ENCODE measurements around the gene TPI1. TPM values are rescaled to one million over a fixed set of nuclear protein-coding genes. Genes with fewer than 3 reads are reported as not detected.

The TPI1 gene
- total and polyA plus RNA-seq, 2 donors (not counting 3 experiments of a cell fraction or from before 2014, with no cell fraction given), result 643 to 1,816 TPM

DNA sequence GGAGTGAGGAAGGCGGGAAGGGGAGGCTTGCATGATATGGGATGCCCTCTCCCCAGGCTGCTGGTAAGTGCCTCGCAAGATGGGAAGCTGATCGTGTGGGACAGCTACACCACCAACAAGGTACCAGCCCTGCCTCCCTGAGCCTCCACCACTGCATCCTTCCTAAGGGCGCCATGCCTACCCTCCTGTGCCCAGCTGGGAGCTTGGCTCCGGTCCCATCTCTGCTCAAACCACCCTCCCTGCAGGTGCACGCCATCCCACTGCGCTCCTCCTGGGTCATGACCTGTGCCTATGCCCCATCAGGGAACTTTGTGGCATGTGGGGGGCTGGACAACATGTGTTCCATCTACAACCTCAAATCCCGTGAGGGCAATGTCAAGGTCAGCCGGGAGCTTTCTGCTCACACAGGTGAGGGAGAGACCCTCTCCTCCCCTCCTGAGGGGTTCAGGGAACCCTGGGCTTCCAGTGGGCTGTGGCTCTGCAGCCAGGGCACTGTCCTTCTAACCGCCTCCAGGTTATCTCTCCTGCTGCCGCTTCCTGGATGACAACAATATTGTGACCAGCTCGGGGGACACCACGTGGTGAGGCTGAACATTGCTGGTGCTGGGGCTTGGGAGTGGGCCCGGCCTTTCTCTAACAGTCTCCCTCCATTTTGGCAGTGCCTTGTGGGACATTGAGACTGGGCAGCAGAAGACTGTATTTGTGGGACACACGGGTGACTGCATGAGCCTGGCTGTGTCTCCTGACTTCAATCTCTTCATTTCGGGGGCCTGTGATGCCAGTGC is 24.0 kb upstream of the TPI1 start:
- Histone ChIP-seq H3K9me3 (replicated peaks; ENCODE audit: control insufficient read depth, insufficient read depth, low read length) (no peaks in the 10 kb centered on the region), H3K27me3 (ENCODE audit: control insufficient read depth in 2 of 2, insufficient read depth in 2 of 2, low read length in 2 of 2) (no peaks in the 10 kb centered on the region), H3K4me1 (ENCODE audit: control insufficient read depth, extremely low read depth, insufficient read depth, low read length) (no peaks in the 10 kb centered on the region), H3K27ac (ENCODE audit: insufficient read depth, low read depth, low read length) (no peak overlapping the region), H3K9ac (replicated peaks; ENCODE audit: extremely low read depth, insufficient read depth, low read length) (no peak overlapping the region), H2AFZ (ENCODE audit: low read depth, low read length) (no peak overlapping the region), H3K36me3 (ENCODE audit: control insufficient read depth in 2 of 2, extremely low read depth in 1 of 2, insufficient read depth in 2 of 2, low read length in 2 of 2) (peaks cover 5 to 62% of the 10 kb centered on the region in 2 experiments), H3K79me2 (ENCODE audit: control insufficient read depth, insufficient read depth, low read length) (no peaks in the 10 kb centered on the region), H3K4me2 (ENCODE audit: insufficient read depth, low read length) (no peak overlapping the region), H3K4me3 (replicated peaks in 1 of 3; ENCODE audit: insufficient read depth in 1 of 3, low read depth in 1 of 3, low read length in 3 of 3) (no peak overlapping the region), H4K20me1 (replicated peaks; ENCODE audit: control insufficient read depth, extremely low read depth, insufficient read depth, low read length) (no peaks in the 10 kb centered on the region), H3K9me1 (replicated peaks; ENCODE audit: control insufficient read depth, extremely low read depth, insufficient read depth, low read length) (no peaks in the 10 kb centered on the region)
- FAIRE-seq (no peak), DNase-seq (ENCODE audit: low read depth, low spot score) (no peak)
- TF ChIP-seq FOS (IDR thresholded peaks at IDR 0.05; ENCODE audit: borderline replicate concordance, insufficient read depth, low read length) (no peak), POLR2A (IDR thresholded peaks at IDR 0.05; ENCODE audit: low read depth, low read length) (no peak), POLR2AphosphoS5 (IDR thresholded peaks at IDR 0.05; ENCODE audit: insufficient read depth, low read depth, low read length) (no peak), EZH2 (IDR thresholded peaks at IDR 0.05; ENCODE audit: borderline replicate concordance, low read depth, low read length, severe bottlenecking) (no peak)
- TF ChIP-seq, protein P1, sequence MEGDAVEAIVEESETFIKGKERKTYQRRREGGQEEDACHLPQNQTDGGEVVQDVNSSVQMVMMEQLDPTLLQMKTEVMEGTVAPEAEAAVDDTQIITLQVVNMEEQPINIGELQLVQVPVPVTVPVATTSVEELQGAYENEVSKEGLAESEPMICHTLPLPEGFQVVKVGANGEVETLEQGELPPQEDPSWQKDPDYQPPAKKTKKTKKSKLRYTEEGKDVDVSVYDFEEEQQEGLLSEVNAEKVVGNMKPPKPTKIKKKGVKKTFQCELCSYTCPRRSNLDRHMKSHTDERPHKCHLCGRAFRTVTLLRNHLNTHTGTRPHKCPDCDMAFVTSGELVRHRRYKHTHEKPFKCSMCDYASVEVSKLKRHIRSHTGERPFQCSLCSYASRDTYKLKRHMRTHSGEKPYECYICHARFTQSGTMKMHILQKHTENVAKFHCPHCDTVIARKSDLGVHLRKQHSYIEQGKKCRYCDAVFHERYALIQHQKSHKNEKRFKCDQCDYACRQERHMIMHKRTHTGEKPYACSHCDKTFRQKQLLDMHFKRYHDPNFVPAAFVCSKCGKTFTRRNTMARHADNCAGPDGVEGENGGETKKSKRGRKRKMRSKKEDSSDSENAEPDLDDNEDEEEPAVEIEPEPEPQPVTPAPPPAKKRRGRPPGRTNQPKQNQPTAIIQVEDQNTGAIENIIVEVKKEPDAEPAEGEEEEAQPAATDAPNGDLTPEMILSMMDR (IDR thresholded peaks at IDR 0.05; ENCODE audit: extremely low read depth in 1 of 2, insufficient read depth in 1 of 2, low read depth in 1 of 2, low read length in 2 of 2), result no peak
- intact Hi-C loops (cut with micrococcal nuclease) (no loop called here), dilution Hi-C loops (cut with MboI; ENCODE audit: extremely low pct_ligation_motif_present, low sequenced_read_pairs) (no loop called here)
- POLR2A ChIA-PET, result interaction anchor here (1.2 kb wide), 1 partner anchor 9 kb away, joined by 3 read pairs; the partner anchor contains the start of gene USP5
- no TSS peak for BruUV-seq (replicated peaks)
- CTCF ChIA-PET, result no interaction called here
